ENCODE results near the gene PDK2.

The PDK2 gene

GRCh38 chr17:50100921-50101345 is 5.8 kb downstream of the PDK2 start:
- Histone ChIP-seq H3K4me3 (ENCODE audit: low read depth, low read length) (no peak overlapping the region), H4K91ac (ENCODE audit: low read depth, low read length) (no peak overlapping the region), H3K36me3 (ENCODE audit: control insufficient read depth in 1 of 2, insufficient read depth in 2 of 2, low read length in 2 of 2) (no peaks in the 10 kb centered on the region), H3K9ac (ENCODE audit: low read length) (no peak overlapping the region), H3K4me2 (ENCODE audit: low read length) (peak overlapping the region; percentile 11), H4K12ac (ENCODE audit: low read depth, low read length) (no peak overlapping the region), H3K27ac (ENCODE audit: low read depth, low read length) (no peak overlapping the region), H3K18ac (ENCODE audit: low read length) (no peak overlapping the region), H3K79me1 (ENCODE audit: low read length) (no peaks in the 10 kb centered on the region), H3K4me1 (ENCODE audit: control insufficient read depth in 1 of 2, insufficient read depth in 2 of 2, low read length in 2 of 2) (peaks cover 11 to 13% of the 10 kb centered on the region in 2 experiments), H3K9me3 (ENCODE audit: insufficient read depth, low read depth, low read length) (no peaks in the 10 kb centered on the region), H2AK5ac (ENCODE audit: low read length) (no peak overlapping the region), H2BK12ac (ENCODE audit: low read length) (no peak overlapping the region), H3K79me2 (ENCODE audit: control insufficient read depth, insufficient read depth, low read length, poor library complexity) (no peaks in the 10 kb centered on the region), H4K8ac (ENCODE audit: low read depth, low read length) (no peak overlapping the region), H2AFZ (ENCODE audit: insufficient read depth, low read length, poor library complexity) (no peak overlapping the region), H3K14ac (ENCODE audit: low read length) (no peak overlapping the region), H3K23ac (ENCODE audit: low read length) (no peak overlapping the region), H3K27me3 (ENCODE audit: insufficient read depth, low read length) (no peaks in the 10 kb centered on the region), H2BK5ac (ENCODE audit: low read depth, low read length, poor library complexity) (no peak overlapping the region), H2BK120ac (ENCODE audit: insufficient read depth, low read length, poor library complexity) (no peak overlapping the region), H3K4ac (ENCODE audit: low read depth, low read length) (no peak overlapping the region)
- no CpG with 5 or more reads among the region's 15 CpGs for WGBS (ENCODE audit: extremely low coverage, insufficient coverage, insufficient read length)
- DNase-seq: no peak

- no peak overlapping the region for H2BK5ac ChIP-seq (ENCODE audit: low read depth, low read length, poor library complexity)
- H3K9me3 ChIP-seq (ENCODE audit: insufficient read depth, low read depth, low read length): no peaks in the 10 kb centered on the region
- no peak overlapping the region for H4K12ac ChIP-seq (ENCODE audit: low read depth, low read length)
- no peak overlapping the region for H3K18ac ChIP-seq (ENCODE audit: low read length)
- H3K14ac ChIP-seq (ENCODE audit: low read length): no peak overlapping the region
- H3K27me3 ChIP-seq (ENCODE audit: insufficient read depth, low read length): no peaks in the 10 kb centered on the region
- no peaks in the 10 kb centered on the region for H3K36me3 ChIP-seq (ENCODE audit: control insufficient read depth in 1 of 2, insufficient read depth in 2 of 2, low read length in 2 of 2)
- H3K23ac ChIP-seq (ENCODE audit: low read length): no peak overlapping the region
- no peak overlapping the region for H2BK12ac ChIP-seq (ENCODE audit: low read length)
- H4K91ac ChIP-seq (ENCODE audit: low read depth, low read length): no peak overlapping the region
- no peak overlapping the region for H3K4me2 ChIP-seq (ENCODE audit: low read length)
- no CpG with 5 or more reads among the region's 17 CpGs for WGBS (ENCODE audit: extremely low coverage, insufficient coverage, insufficient read length)
- no peak overlapping the region for H3K4ac ChIP-seq (ENCODE audit: low read depth, low read length)
- no peak overlapping the region for H3K9ac ChIP-seq (ENCODE audit: low read length)
- no peaks in the 10 kb centered on the region for H3K79me2 ChIP-seq (ENCODE audit: control insufficient read depth, insufficient read depth, low read length, poor library complexity)
- H2AFZ ChIP-seq (ENCODE audit: insufficient read depth, low read length, poor library complexity): no peak overlapping the region
- H3K4me3 ChIP-seq (ENCODE audit: low read depth, low read length): no peak overlapping the region
- no peak overlapping the region for H2BK120ac ChIP-seq (ENCODE audit: insufficient read depth, low read length, poor library complexity)
- H3K27ac ChIP-seq (ENCODE audit: low read depth, low read length): no peak overlapping the region
- no peak overlapping the region for H4K8ac ChIP-seq (ENCODE audit: low read depth, low read length)
- H3K4me1 ChIP-seq (ENCODE audit: control insufficient read depth in 1 of 2, insufficient read depth in 2 of 2, low read length in 2 of 2): peaks cover 8 to 11% of the 10 kb centered on the region in 2 experiments
- no peaks in the 10 kb centered on the region for H3K79me1 ChIP-seq (ENCODE audit: low read length)
- DNase-seq: no peak
- no peak overlapping the region for H2AK5ac ChIP-seq (ENCODE audit: low read length)
These were observed 6.4 kb downstream of the PDK2 start for GRCh38 chr17:50101346-50102163.

GRCh38 chr17:50102164-50102991 is 7.2 kb downstream of the PDK2 start:
- no CpG with 5 or more reads among the region's 15 CpGs for WGBS (ENCODE audit: extremely low coverage, insufficient coverage, insufficient read length)
- no peak overlapping the region for H4K12ac ChIP-seq (ENCODE audit: low read depth, low read length)

GRCh38 chr17:50103252-50103651 is 8.1 kb downstream of the PDK2 start:
- H3K36me3 ChIP-seq (ENCODE audit: control insufficient read depth in 1 of 2, insufficient read depth in 2 of 2, low read length in 2 of 2): peaks cover 2 to 4% of the 10 kb centered on the region in 2 experiments
- H3K79me1 ChIP-seq (ENCODE audit: low read length): no peaks in the 10 kb centered on the region
- H2AFZ ChIP-seq (ENCODE audit: insufficient read depth, low read length, poor library complexity): no peak overlapping the region
- no peak overlapping the region for H4K12ac ChIP-seq (ENCODE audit: low read depth, low read length)
- H3K27ac ChIP-seq (ENCODE audit: low read depth, low read length): no peak overlapping the region
- H3K27me3 ChIP-seq (ENCODE audit: insufficient read depth, low read length): no peaks in the 10 kb centered on the region
- H3K4me3 ChIP-seq (ENCODE audit: low read depth, low read length): no peak overlapping the region
- H3K23ac ChIP-seq (ENCODE audit: low read length): no peak overlapping the region
- no CpG with 5 or more reads among the region's 2 CpGs for WGBS (ENCODE audit: extremely low coverage, insufficient coverage, insufficient read length)
- H4K8ac ChIP-seq (ENCODE audit: low read depth, low read length): no peak overlapping the region
- no peak overlapping the region for H2BK5ac ChIP-seq (ENCODE audit: low read depth, low read length, poor library complexity)
- H3K18ac ChIP-seq (ENCODE audit: low read length): no peak overlapping the region
- no peak overlapping the region for H3K4ac ChIP-seq (ENCODE audit: low read depth, low read length)
- H3K4me2 ChIP-seq (ENCODE audit: low read length): no peak overlapping the region
- H3K79me2 ChIP-seq (ENCODE audit: control insufficient read depth, insufficient read depth, low read length, poor library complexity): no peaks in the 10 kb centered on the region
- H2BK120ac ChIP-seq (ENCODE audit: insufficient read depth, low read length, poor library complexity): no peak overlapping the region
- no peaks in the 10 kb centered on the region for H3K9me3 ChIP-seq (ENCODE audit: insufficient read depth, low read depth, low read length)
- H3K14ac ChIP-seq (ENCODE audit: low read length): no peak overlapping the region
- H3K9ac ChIP-seq (ENCODE audit: low read length): no peak overlapping the region
- no peak overlapping the region for H2AK5ac ChIP-seq (ENCODE audit: low read length)
- DNase-seq: no peak
- no peak overlapping the region for H2BK12ac ChIP-seq (ENCODE audit: low read length)
- H3K4me1 ChIP-seq (ENCODE audit: control insufficient read depth in 1 of 2, insufficient read depth in 2 of 2, low read length in 2 of 2): peaks cover 8 to 11% of the 10 kb centered on the region in 2 experiments
- no peak overlapping the region for H4K91ac ChIP-seq (ENCODE audit: low read depth, low read length)

More at GRCh38 chr17:50102164-50102991, 7.2 kb downstream of the PDK2 start:
- Histone ChIP-seq H3K27me3 (ENCODE audit: insufficient read depth, low read length) (no peaks in the 10 kb centered on the region), H3K14ac (ENCODE audit: low read length) (no peak overlapping the region), H2BK12ac (ENCODE audit: low read length) (no peak overlapping the region), H3K4me3 (ENCODE audit: low read depth, low read length) (no peak overlapping the region), H2AK5ac (ENCODE audit: low read length) (no peak overlapping the region), H3K23ac (ENCODE audit: low read length) (no peak overlapping the region), H3K79me1 (ENCODE audit: low read length) (no peaks in the 10 kb centered on the region), H3K36me3 (ENCODE audit: control insufficient read depth in 1 of 2, insufficient read depth in 2 of 2, low read length in 2 of 2) (peaks cover 2 to 4% of the 10 kb centered on the region in 2 experiments), H2BK120ac (ENCODE audit: insufficient read depth, low read length, poor library complexity) (no peak overlapping the region), H2AFZ (ENCODE audit: insufficient read depth, low read length, poor library complexity) (no peak overlapping the region), H3K4me1 (ENCODE audit: control insufficient read depth in 1 of 2, insufficient read depth in 2 of 2, low read length in 2 of 2) (peaks cover 8 to 11% of the 10 kb centered on the region in 2 experiments), H4K91ac (ENCODE audit: low read depth, low read length) (no peak overlapping the region), H3K27ac (ENCODE audit: low read depth, low read length) (no peak overlapping the region), H3K9me3 (ENCODE audit: insufficient read depth, low read depth, low read length) (no peaks in the 10 kb centered on the region), H3K18ac (ENCODE audit: low read length) (no peak overlapping the region), H3K9ac (ENCODE audit: low read length) (no peak overlapping the region), H3K79me2 (ENCODE audit: control insufficient read depth, insufficient read depth, low read length, poor library complexity) (no peaks in the 10 kb centered on the region), H2BK5ac (ENCODE audit: low read depth, low read length, poor library complexity) (no peak overlapping the region), H4K8ac (ENCODE audit: low read depth, low read length) (no peak overlapping the region), H3K4ac (ENCODE audit: low read depth, low read length) (no peak overlapping the region), H3K4me2 (ENCODE audit: low read length) (no peak overlapping the region)
- no peak for DNase-seq

Measured in trophoblast cell (in vitro differentiated cells and primary cell).